Stimulated activated CD4-positive, alpha-beta T cell treated with anti-CD3 and anti-CD28 coated beads, Interleukin-4, amount 100 ng/mL, for 48 hours (primary cell): ENCODE data around the gene KRTAP4-5.
"Not testable (repeated sequence)": the region's sequence is repeated elsewhere in the genome, so short reads cannot be mapped to it uniquely, and the experiment has no call there.

ENCODE experiments used
- DNase-seq, 2 donors: peaks; one replicate each; pipeline ENCODE4 v3.0.0-alpha.2; 2020; ENCODE audit warnings: low read depth in 2 of 2

The KRTAP4-5 gene

GRCh38 chr17:41108728-41109386 lies 40.8 kb downstream of the KRTAP4-5 start:
- DNase-seq = not testable (repeated sequence)

GRCh38 chr17:41107941-41108450 lies 41.6 kb downstream of the KRTAP4-5 start:
- no peak for DNase-seq

- not testable (repeated sequence) for DNase-seq
Observed at GRCh38 chr17:41105347-41105746, 44.3 kb downstream of the KRTAP4-5 start, which contains the start of gene KRTAP4-9. Gene KRTAP4-9, plus strand, starts transcription at chr17:41105389. Its CDS starts 0 bp downstream, at chr17:41105389.

- DNase-seq = not testable (repeated sequence)
Observed at GRCh38 chr17:41104386-41105038, 45.1 kb downstream of the KRTAP4-5 start.

- no peak for DNase-seq
Observed at GRCh38 chr17:41103896-41104295, 45.7 kb downstream of the KRTAP4-5 start.

- DNase-seq = no peak
Observed at GRCh38 chr17:41101586-41102259, 47.9 kb downstream of the KRTAP4-5 start, which contains the start of gene KRTAP4-16. Gene KRTAP4-16, minus strand, starts transcription at chr17:41102209. Its CDS starts 0 bp downstream, at chr17:41102209.

- DNase-seq = not testable (repeated sequence)
Observed at GRCh38 chr17:41099682-41100480, 49.7 kb downstream of the KRTAP4-5 start.
